CD4-positive, alpha-beta T cell (primary cell): ENCODE data around the gene LTB4R. TPM values are rescaled to one million over a fixed set of nuclear protein-coding genes. Genes with fewer than 3 reads are reported as not detected.

Source experiments
- ATAC-seq: fragments of 200-7000 bp; cut with Tn5 transposase; one replicate; pipeline ENCODE4 v1.10.0; 2022; ENCODE audit warnings: mild to moderate bottlenecking; ENCODE audit not compliant: poor library complexity
- CTCF ChIA-PET: fragments of 350-600 bp; sonication (Branson Sonifier 250); formaldehyde crosslinking; loops from one replicate; lab custom pipeline; 2021; ENCODE audit warnings: antibody characterized with exemption, inconsistent platforms; lab: Charles Lee
- POLR2A ChIA-PET: fragments of 350-600 bp; sonication (Branson Sonifier 250); formaldehyde crosslinking; loops from one replicate; lab custom pipeline; 2021; ENCODE audit warnings: antibody characterized with exemption, inconsistent platforms; lab: Charles Lee
- DNase-seq, 14 experiments: peaks; one replicate each; pipeline ENCODE4 v3.0.0-alpha.2; 2013 to 2020; ENCODE audit warnings: mixed read lengths in 2 of 14
- H3K27ac ChIP-seq, 2 donors: one replicate each; pipeline versions ENCODE4 v1.5.1 to v1.7.0; 2013; ENCODE audit warnings: low read length in 2 of 2, low read depth in 1 of 2, mild to moderate bottlenecking in 1 of 2
- H3K27me3 ChIP-seq, 2 experiments: 1 replicate in 1 of 2; 2 replicates in 1 of 2; pipeline versions ENCODE4 v1.6.1 to v1.7.0; 2013; ENCODE audit warnings: low read length in 2 of 2, control low read depth in 1 of 2, mild to moderate bottlenecking in 1 of 2, moderate library complexity in 1 of 2; ENCODE audit not compliant: insufficient read depth in 2 of 2, control insufficient read depth in 1 of 2
- H3K36me3 ChIP-seq: one replicate; pipeline ENCODE4 v1.6.1; 2013; ENCODE audit warnings: low read length, control low read depth; ENCODE audit not compliant: insufficient read depth
- H3K4me1 ChIP-seq: one replicate; pipeline ENCODE4 v1.6.1; 2013; ENCODE audit warnings: low read length, control low read depth; ENCODE audit not compliant: insufficient read depth
- H3K4me3 ChIP-seq: one replicate; pipeline ENCODE4 v1.5.1; 2013; ENCODE audit warnings: mild to moderate bottlenecking, low read length, moderate library complexity
- H3K9me3 ChIP-seq, 2 experiments: 1 replicate in 1 of 2; 2 replicates in 1 of 2; pipeline versions ENCODE4 v1.6.1 to v1.7.0; 2013; ENCODE audit warnings: low read length in 2 of 2, mild to moderate bottlenecking in 2 of 2, control low read depth in 1 of 2, moderate library complexity in 1 of 2; ENCODE audit not compliant: control insufficient read depth in 1 of 2, insufficient read depth in 1 of 2
- H3K27ac Mint-ChIP-seq: one replicate; pipeline ENCODE4 v1.8.0; 2020; ENCODE audit warnings: mixed read lengths
- H3K27me3 Mint-ChIP-seq: one replicate; pipeline ENCODE4 v1.8.0; 2021; ENCODE audit warnings: mixed read lengths
- H3K36me3 Mint-ChIP-seq: one replicate; pipeline ENCODE4 v1.8.0; 2021; ENCODE audit warnings: low read depth, mixed read lengths
- H3K4me1 Mint-ChIP-seq: one replicate; pipeline ENCODE4 v1.8.0; 2021; ENCODE audit warnings: low read depth, mixed read lengths
- H3K4me3 Mint-ChIP-seq: one replicate; pipeline ENCODE4 v1.8.0; 2020; ENCODE audit warnings: mild to moderate bottlenecking, mixed read lengths
- H3K9me3 Mint-ChIP-seq: one replicate; pipeline ENCODE4 v1.8.0; 2020; ENCODE audit warnings: mixed read lengths
- CTCF ChIP-seq: fragments of 200-600 bp; IDR thresholded peaks from one replicate; pipeline ENCODE4 v1.8.0; 2022; ENCODE audit warnings: antibody characterized with exemption, mild to moderate bottlenecking
- intact Hi-C, 2 experiments: fragments of 100-400 bp; cut with DNase I in 1 of 2; cut with micrococcal nuclease in 1 of 2; formaldehyde crosslinking; loops; one replicate each; pipeline versions ENCODE4 v1.15.1 to v1.9.0; 2023 to 2025; cut with DNase I, micrococcal nuclease
- total RNA-seq, 174 experiments: library from RNA in 2 of 174; stranded (reverse) in 2 of 174; gene quantifications; one replicate each; pipeline ENCODE4 v1.2.3 and lab custom pipeline; 2021 to 2026

The LTB4R gene
- total RNA-seq, 2 experiments from 2014 or later = 15.6 to 18.3 TPM

- ATAC-seq = no peak
These were observed 17.9 kb downstream of the LTB4R start for GRCh38 chr14:24329073-24329663.

GRCh38 chr14:24329736-24330135 lies 18.4 kb downstream of the LTB4R start:
- no peak overlapping the region for H3K4me3 ChIP-seq
- H3K9me3 ChIP-seq = no peaks in the 10 kb centered on the region
- POLR2A ChIA-PET = interaction anchor here (1.3 kb wide), 1 partner anchor 102 kb away, joined by 4 read pairs; no protein-coding TSS in a partner anchor
- H3K27me3 Mint-ChIP-seq = peaks cover 38% of the 10 kb centered on the region
- peak in 11 of 14 experiments; percentile 30 to 87 (median 43) for DNase-seq
- H3K36me3 Mint-ChIP-seq = no peaks in the 10 kb centered on the region
- peak overlapping the region; percentile 2 for H3K27ac Mint-ChIP-seq
- peaks cover 17 to 19% of the 10 kb centered on the region in 2 experiments for H3K27me3 ChIP-seq
- intact Hi-C loops = loop anchor here in 1 of 2 experiments (2.0 to 10.0 kb wide), 2 partner anchors 19 to 345 kb away; partner anchors contain the start of genes LTB4R and LTB4R2
- H3K4me3 Mint-ChIP-seq = peak overlapping the region; percentile 1
- H3K9me3 Mint-ChIP-seq = no peaks in the 10 kb centered on the region
- ATAC-seq = peak; percentile 15
- H3K27ac ChIP-seq = no peak overlapping the region
- CTCF ChIA-PET = interaction anchor here (0.9 to 4.8 kb wide), 7 partner anchors 18 to 107 kb away, joined by 3 to 36 read pairs (median 8); partner anchors contain the start of genes CIDEB, DHRS1, LTB4R and LTB4R2
- peaks cover 54% of the 10 kb centered on the region for H3K4me1 Mint-ChIP-seq
- peaks cover 70% of the 10 kb centered on the region for H3K4me1 ChIP-seq
- no peaks in the 10 kb centered on the region for H3K36me3 ChIP-seq
- TF ChIP-seq CTCF = no peak

More at GRCh38 chr14:24329073-24329663, 17.9 kb downstream of the LTB4R start:
- Mint-ChIP-seq H3K36me3 (no peaks in the 10 kb centered on the region), H3K27ac (peak overlapping the region; percentile 2), H3K4me1 (peaks cover 48% of the 10 kb centered on the region), H3K4me3 (no peak overlapping the region), H3K27me3 (peaks cover 32% of the 10 kb centered on the region), H3K9me3 (no peaks in the 10 kb centered on the region)
- no peak for DNase-seq
- no peaks in the 10 kb centered on the region for H3K9me3 ChIP-seq
- no peaks in the 10 kb centered on the region for H3K36me3 ChIP-seq
- ChIA-PET CTCF (interaction anchor here (0.9 to 4.8 kb wide), 5 partner anchors 17 to 108 kb away, joined by 3 to 36 read pairs (median 5); partner anchors contain the start of genes CIDEB, LTB4R, LTB4R2 and RABGGTA), POLR2A (interaction anchor here (1.3 kb wide), 1 partner anchor 102 kb away, joined by 4 read pairs; no protein-coding TSS in a partner anchor)
- peaks cover 65% of the 10 kb centered on the region for H3K4me1 ChIP-seq
- no peak overlapping the region for H3K27ac ChIP-seq
- peaks cover 11 to 13% of the 10 kb centered on the region in 2 experiments for H3K27me3 ChIP-seq
- no peak overlapping the region for H3K4me3 ChIP-seq
- intact Hi-C loops = no loop called here
- TF ChIP-seq CTCF = no peak

GRCh38 chr14:24330973-24331674 lies 19.8 kb downstream of the LTB4R start:
- peaks cover 62% of the 10 kb centered on the region for H3K4me1 Mint-ChIP-seq
- H3K4me3 Mint-ChIP-seq = no peak overlapping the region
- no peak for TF ChIP-seq CTCF
- H3K9me3 ChIP-seq = no peaks in the 10 kb centered on the region
- peaks cover 83% of the 10 kb centered on the region for H3K4me1 ChIP-seq
- H3K27ac Mint-ChIP-seq = no peak overlapping the region
- H3K27me3 ChIP-seq = peaks cover 26 to 27% of the 10 kb centered on the region in 2 experiments
- H3K27ac ChIP-seq = no peak overlapping the region
- POLR2A ChIA-PET = interaction anchor here (1.0 to 3.9 kb wide), 3 partner anchors 19 to 101 kb away, joined by 5 to 30 read pairs (median 9); partner anchors contain the start of genes CIDEB and LTB4R
- CTCF ChIA-PET = interaction anchor here (1.3 to 4.8 kb wide), 6 partner anchors 20 to 112 kb away, joined by 3 to 89 read pairs (median 18); partner anchors contain the start of genes CBLN3, CIDEB, DHRS1 and KHNYN
- H3K36me3 Mint-ChIP-seq = peaks cover 12% of the 10 kb centered on the region
- H3K36me3 ChIP-seq = no peaks in the 10 kb centered on the region
- no peak overlapping the region for H3K4me3 ChIP-seq
- no peak for DNase-seq
- intact Hi-C loops = loop anchor here in 1 of 2 experiments (2.0 to 10.0 kb wide), 2 partner anchors 20 to 344 kb away; partner anchors contain the start of genes LTB4R and LTB4R2
- no peaks in the 10 kb centered on the region for H3K9me3 Mint-ChIP-seq
- peaks cover 44% of the 10 kb centered on the region for H3K27me3 Mint-ChIP-seq
- ATAC-seq = no peak
